Stimulated activated CD8-positive, alpha-beta memory T cell treated with anti-CD3 and anti-CD28 coated beads, Interleukin-15, amount 100 ng/mL, for 1 hour (primary cell): ENCODE measurements around the gene TNFAIP8.

Source experiments
- DNase-seq: peaks from one replicate; pipeline ENCODE4 v3.0.0-alpha.2; 2020; ENCODE audit warnings: low read depth

Gene TNFAIP8

DNA sequence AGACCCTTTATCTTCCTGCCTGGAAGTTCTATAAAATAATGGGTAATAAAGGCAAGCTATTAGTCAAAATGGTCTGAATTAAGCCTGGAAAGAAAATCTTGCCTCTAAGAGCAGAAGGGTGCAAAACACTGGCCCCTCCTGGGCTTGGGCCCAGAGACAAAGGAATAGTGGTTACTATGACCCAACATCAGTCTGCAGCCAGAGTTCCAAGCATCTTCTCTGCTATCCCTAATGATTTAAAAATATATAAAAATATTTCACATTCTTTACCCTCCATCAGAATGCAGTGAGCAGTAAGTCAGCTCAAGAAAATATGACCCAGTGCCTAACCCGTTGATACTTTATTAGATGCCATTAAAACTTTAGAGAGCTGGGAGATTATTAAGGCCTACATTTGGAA lies 14.7 kb downstream of the TNFAIP8 start:
- no peak for DNase-seq

DNA sequence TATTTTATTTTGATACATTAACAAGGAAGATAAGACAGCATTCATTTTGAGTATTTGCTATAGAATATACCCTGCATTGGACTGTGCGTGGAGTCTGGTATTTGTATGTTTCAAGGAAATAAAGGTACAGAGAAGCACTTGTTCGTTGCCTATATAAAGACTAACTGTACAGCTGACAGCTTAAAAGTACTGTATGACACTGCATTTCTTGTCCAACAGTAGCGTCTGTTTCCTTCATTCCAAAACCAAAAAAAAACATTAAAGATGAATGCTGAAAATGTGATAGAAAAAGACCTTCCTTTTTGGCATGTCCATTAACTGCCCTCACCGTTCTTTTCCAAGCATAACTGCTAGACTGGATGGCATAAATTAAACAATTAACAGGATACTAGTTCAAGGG lies 15.3 kb downstream of the TNFAIP8 start:
- DNase-seq = no peak

GRCh38 chr5:119373449-119373858 lies 17.6 kb downstream of the TNFAIP8 start:
- DNase-seq = no peak

DNA sequence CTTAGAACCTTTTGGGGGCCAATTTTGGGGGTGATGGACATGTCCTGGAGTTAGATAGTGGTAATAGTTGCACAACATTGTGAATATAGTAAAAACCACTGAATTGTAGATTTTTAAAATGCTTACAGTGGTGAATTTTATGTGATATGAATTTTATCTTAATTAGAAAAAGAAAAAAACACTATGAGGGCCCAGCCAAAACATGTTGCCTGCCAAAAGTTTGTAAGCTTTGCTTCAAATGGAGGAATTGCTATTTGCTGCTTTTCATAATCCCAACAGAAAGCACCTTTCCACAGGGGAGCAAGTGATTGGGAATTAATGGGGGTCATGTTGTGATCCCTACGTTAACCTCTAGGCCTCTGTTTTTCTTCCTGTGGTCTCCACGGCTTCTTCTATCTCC lies 19.1 kb downstream of the TNFAIP8 start:
- no peak for DNase-seq

- DNase-seq = no peak
These were observed 21.2 kb downstream of the TNFAIP8 start for GRCh38 chr5:119377066-119377465.

- DNase-seq = no peak
These were observed 22.4 kb downstream of the TNFAIP8 start for GRCh38 chr5:119378075-119378700.

GRCh38 chr5:119379096-119379495 lies 23.3 kb downstream of the TNFAIP8 start:
- DNase-seq = no peak

- DNase-seq = no peak
These were observed 24.2 kb downstream of the TNFAIP8 start for GRCh38 chr5:119379942-119380547.

DNA sequence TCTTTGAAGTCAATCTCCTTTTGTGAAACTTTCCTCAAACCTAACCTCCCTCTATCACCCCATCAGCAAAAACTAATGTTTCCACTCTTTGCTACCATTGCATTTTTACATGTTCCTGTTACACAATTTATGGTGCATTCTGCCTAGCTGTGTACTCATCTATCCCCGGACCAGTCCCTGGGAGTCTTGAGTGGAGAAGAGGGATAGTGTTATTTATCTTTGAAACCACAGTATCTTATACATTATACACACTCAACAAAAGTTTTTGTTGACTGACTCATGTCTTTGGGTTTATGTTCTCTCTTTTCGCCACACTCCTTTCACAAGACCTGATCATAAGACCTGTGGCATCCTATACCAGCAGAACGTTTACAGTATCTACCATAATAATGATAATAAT lies 26.4 kb downstream of the TNFAIP8 start:
- no peak for DNase-seq

GRCh38 chr5:119383008-119383407 lies 27.2 kb downstream of the TNFAIP8 start:
- DNase-seq = no peak

GRCh38 chr5:119385136-119385535 lies 29.3 kb downstream of the TNFAIP8 start:
- DNase-seq = no peak

GRCh38 chr5:119385536-119386128 lies 29.8 kb downstream of the TNFAIP8 start:
- DNase-seq = no peak

GRCh38 chr5:119386596-119387344 lies 31.0 kb downstream of the TNFAIP8 start:
- DNase-seq = no peak

DNA sequence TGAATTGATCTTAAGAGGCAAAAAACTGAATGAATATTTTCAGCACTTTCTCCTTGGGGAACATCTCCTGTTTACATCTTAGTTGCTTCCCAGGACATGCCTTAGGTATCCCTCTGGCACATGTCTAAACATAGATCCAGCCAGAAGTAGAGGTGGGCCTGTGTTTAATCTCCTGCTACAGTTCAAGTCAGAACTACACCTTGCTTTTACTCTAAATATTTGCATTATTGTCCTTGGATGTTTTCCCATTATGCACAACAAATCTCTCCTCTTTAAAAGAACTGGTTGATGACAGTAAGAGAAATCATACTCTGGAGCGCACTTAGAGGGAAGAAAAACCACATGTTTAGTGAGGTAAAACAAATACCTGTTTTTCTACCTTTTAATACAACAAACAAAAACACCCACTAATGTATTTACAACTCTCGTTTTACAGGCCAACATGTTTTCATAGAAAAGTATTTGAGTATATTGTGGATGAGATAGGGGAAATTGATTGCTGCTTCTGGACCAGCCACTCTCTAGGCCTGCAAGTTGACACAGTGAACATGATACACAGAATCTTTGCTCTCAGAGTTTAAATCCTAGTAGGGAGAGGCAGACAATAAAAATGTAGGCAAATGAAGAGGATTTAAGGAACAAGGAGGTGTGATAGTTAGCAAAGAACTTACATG lies 32.3 kb downstream of the TNFAIP8 start:
- DNase-seq = no peak

DNA sequence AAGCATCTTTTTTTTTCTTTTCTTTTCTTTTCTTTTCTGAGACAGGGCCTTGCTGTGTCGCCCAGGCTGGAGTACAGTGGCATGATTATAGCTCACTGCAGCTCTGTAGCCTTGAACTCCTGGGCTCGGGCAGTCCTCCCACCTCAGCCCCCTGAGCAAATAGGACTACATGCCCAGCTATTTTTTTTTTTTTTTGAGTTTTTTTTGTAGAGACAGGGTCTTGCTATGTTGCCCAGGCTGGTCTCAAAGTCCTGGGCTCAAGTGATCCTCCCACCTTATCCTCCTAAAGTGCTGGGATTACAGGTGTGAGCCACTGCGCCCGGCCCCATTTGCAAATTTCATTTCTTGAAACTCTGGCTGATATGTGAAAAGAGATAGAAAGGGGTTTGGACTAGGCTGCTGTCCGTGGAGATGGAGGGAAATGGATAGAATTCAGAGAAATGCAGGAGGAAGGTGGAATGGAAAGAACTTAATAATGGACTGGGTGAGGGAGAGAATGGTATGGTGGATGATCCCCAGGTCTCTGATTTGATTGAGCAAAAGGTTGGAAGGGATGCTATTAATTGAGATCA lies 32.9 kb downstream of the TNFAIP8 start:
- DNase-seq = no peak

DNA sequence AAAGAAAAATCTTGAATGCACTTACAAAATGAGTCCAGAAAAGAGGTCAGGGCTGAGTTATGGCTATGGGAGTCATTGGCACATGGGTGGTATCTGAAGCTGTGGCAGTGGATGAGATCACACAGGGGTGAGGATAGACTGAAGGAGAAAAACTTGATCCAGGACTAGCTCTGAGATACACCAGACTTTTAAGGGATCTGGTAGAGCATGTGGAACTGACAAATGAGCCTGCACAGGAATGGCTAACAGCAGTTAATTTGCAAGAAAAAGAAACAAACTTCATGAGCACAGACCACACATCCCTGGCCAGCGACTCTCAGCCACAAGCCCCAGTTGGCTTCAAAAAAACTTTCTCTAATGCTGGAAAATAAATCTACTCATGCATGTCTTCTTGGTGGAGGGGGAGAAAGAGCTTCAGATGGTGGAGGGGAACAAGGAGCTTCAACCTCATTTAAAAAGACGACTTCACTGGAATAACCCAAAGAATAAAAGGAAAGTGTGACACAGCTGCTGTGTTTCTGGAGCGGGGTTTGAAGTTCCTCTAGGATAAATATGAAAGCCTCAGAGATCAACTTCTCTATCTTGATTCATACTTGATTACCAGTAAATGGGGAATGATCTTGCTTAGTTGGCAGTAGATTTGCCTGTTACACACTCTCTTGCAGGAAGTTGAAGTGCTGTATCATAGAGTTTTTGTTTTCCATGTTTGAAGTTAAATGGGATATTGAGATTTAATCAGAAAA lies 33.6 kb downstream of the TNFAIP8 start:
- DNase-seq = no peak

- DNase-seq = no peak
These were observed 34.6 kb downstream of the TNFAIP8 start for GRCh38 chr5:119390404-119390803.

DNA sequence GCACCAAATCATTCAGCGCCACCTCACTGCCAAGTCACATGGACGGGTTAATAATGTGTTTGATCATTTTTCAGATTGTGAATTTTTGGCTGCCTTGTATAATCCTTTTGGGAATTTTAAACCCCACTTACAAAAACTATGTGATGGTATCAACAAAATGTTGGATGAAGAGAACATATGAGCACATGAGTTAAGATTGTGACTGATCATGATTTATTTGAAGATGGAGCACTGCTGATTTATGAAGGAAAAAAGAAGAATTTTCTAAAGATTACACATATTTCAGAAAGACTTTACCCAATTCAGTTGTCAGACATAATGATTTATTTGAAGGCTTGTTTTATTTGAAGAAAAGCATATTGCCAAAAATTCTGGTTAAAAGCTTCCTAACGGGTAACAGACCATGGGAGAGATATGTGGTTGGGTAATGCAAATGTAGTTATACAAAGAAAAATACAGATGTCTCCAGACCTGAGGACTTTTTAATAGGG lies 37.4 kb downstream of the TNFAIP8 start:
- DNase-seq = no peak

GRCh38 chr5:119393746-119394145 lies 37.9 kb downstream of the TNFAIP8 start:
- no peak for DNase-seq

DNA sequence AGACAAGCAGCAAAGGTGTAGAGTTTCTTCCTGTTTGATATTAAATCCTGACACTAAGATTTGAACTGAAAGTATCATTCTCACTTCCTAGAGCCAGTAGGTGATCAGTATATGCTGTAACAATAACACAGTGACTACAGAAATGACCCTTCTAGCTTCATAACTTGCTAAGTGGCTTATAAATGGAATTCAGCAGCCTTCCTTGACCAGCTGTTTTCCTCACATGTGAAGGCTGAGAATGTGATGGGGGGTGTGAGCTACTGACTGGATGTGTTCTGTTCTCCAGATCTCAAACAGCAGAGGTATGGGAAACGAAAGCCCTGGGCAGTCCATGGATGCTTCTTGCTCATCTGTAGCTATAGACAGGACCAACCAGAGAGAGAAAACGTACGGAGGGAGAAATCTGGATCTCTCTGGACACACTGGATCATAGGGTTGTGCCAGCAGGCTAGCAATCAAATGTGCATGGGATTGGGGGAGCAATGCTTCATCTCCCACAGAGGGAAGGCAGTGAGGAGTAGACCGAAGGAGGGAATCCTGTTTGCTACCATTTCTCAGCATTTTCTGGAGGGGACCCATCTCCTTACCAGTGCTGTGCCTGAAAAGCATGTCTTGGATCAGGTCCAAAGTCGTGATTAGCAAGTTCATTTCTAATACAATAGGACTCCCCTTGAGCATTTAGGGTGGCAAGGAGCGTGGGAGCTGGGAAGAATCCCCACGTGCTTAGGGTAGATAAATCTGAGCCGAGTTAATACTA lies 39.4 kb downstream of the TNFAIP8 start:
- DNase-seq = no peak
